SK-N-SH (cell line): Measurements from ENCODE around the gene BRMS1. TPM values are rescaled to one million over a fixed set of nuclear protein-coding genes. Genes with fewer than 3 reads are reported as not detected.

Source experiments
- CTCF ChIA-PET: fragments of 300-600, 350-600 bp; formaldehyde crosslinking; extraction: SDS; loops from one replicate; lab custom pipeline; 2021; lab: Yijun Ruan, JAX
- POLR2A ChIA-PET: fragments of 350-600 bp; sonication (Branson Sonifier 250); formaldehyde crosslinking; extraction: SDS; loops from one replicate; lab custom pipeline; 2020; ENCODE audit warnings: antibody characterized with exemption, inconsistent platforms; lab: Yijun Ruan, JAX
- DNase-seq: peaks from one replicate; pipeline ENCODE4 v3.0.0; 2012
- H2AFZ ChIP-seq: fragments of 200-600 bp; sonication (generic); 2 replicates; pipeline ENCODE4 v1.8.1; 2016; ENCODE audit warnings: antibody characterized with exemption, mild to moderate bottlenecking, low read depth
- H3F3A ChIP-seq: fragments of 200-600 bp; sonication (generic); replicated peaks from 2 replicates; pipeline ENCODE3; 2016; ENCODE audit warnings: antibody characterized with exemption, mild to moderate bottlenecking; ENCODE audit not compliant: insufficient read depth
- H3K27ac ChIP-seq, 2 experiments: fragments of 200-500 bp in 1 of 2; fragments of 200-600 bp in 1 of 2; sonication (Bioruptor generic) in 1 of 2; sonication (generic), shearing (Covaris generic) in 1 of 2; 2 replicates each; pipeline versions ENCODE4 v1.5.1 to v1.6.1; 2014 to 2016; ENCODE audit warnings: low read depth in 2 of 2, inconsistent platforms in 1 of 2, low read length in 1 of 2, mild to moderate bottlenecking in 1 of 2, mixed read lengths in 1 of 2
- H3K27me3 ChIP-seq: fragments of 200-600 bp; sonication (generic), shearing (Covaris generic); 2 replicates; pipeline ENCODE4 v1.6.1; 2016; ENCODE audit warnings: mixed run types; ENCODE audit not compliant: insufficient read depth
- H3K36me3 ChIP-seq, 2 experiments: fragments of 200-500 bp in 1 of 2; fragments of 200-600 bp in 1 of 2; sonication (Bioruptor generic) in 1 of 2; sonication (generic) in 1 of 2; replicated peaks in 1 of 2; 2 replicates each; pipeline versions ENCODE3 to v1.5.1; 2014 to 2016; ENCODE audit warnings: low read length in 1 of 2, mild to moderate bottlenecking in 1 of 2; ENCODE audit not compliant: insufficient read depth in 2 of 2, control insufficient read depth in 1 of 2
- H3K4me1 ChIP-seq, 2 experiments: fragments of 200-500 bp in 1 of 2; fragments of 200-600 bp in 1 of 2; sonication (Bioruptor generic) in 1 of 2; sonication (generic), shearing (Covaris generic) in 1 of 2; 2 replicates each; pipeline versions ENCODE4 v1.5.1 to v1.6.1; 2014 to 2016; ENCODE audit warnings: low read depth in 1 of 2, low read length in 1 of 2, mixed run types in 1 of 2; ENCODE audit not compliant: insufficient read depth in 2 of 2, control insufficient read depth in 1 of 2
- H3K4me2 ChIP-seq: fragments of 200-600 bp; sonication (generic), shearing (Covaris generic); 2 replicates; pipeline ENCODE4 v1.6.1; 2017; ENCODE audit warnings: mixed run types
- H3K4me3 ChIP-seq, 2 experiments: fragments of 200-500 bp in 1 of 2; fragments of 200-600 bp in 1 of 2; sonication (Bioruptor generic) in 1 of 2; sonication (generic), shearing (Covaris generic) in 1 of 2; 2 replicates each; pipeline versions ENCODE4 v1.5.1 to v1.8.1; 2014 to 2016; ENCODE audit warnings: low read depth in 2 of 2, inconsistent platforms in 1 of 2, low read length in 1 of 2, mild to moderate bottlenecking in 1 of 2, mixed read lengths in 1 of 2, moderate library complexity in 1 of 2
- H3K79me2 ChIP-seq: fragments of 200-600 bp; sonication (generic); 2 replicates; pipeline ENCODE4 v1.8.1; 2017; ENCODE audit warnings: mild to moderate bottlenecking; ENCODE audit not compliant: insufficient read depth
- H3K9ac ChIP-seq: fragments of 200-600 bp; sonication (generic); 2 replicates; pipeline ENCODE4 v1.6.1; 2017; ENCODE audit warnings: mixed run types
- H3K9me2 ChIP-seq: fragments of 200-600 bp; sonication (generic); 2 replicates; pipeline ENCODE4 v1.6.1; 2017; ENCODE audit warnings: mixed run types
- H3K9me3 ChIP-seq: fragments of 200-600 bp; sonication (generic); 2 replicates; pipeline ENCODE4 v1.6.1; 2017; ENCODE audit warnings: mixed run types, mild to moderate bottlenecking, moderate library complexity
- H4K20me1 ChIP-seq: fragments of 200-600 bp; sonication (generic); 2 replicates; pipeline ENCODE4 v1.6.1; 2017; ENCODE audit warnings: mild to moderate bottlenecking, mixed run types; ENCODE audit not compliant: insufficient read depth
- ELF1 ChIP-seq: IDR thresholded peaks from 2 replicates; pipeline ENCODE4 v1.4.0; 2012
- FOXM1 ChIP-seq: IDR thresholded peaks from 2 replicates; pipeline ENCODE4 v1.4.0; 2012; ENCODE audit warnings: low read depth, mild to moderate bottlenecking
- GABPA ChIP-seq: IDR thresholded peaks from 2 replicates; pipeline ENCODE4 v1.4.0; 2012; ENCODE audit warnings: low read depth, mild to moderate bottlenecking
- JUND ChIP-seq: IDR thresholded peaks from 2 replicates; pipeline ENCODE4 v1.4.0; 2012
- MEF2A ChIP-seq: IDR thresholded peaks from 2 replicates; pipeline ENCODE4 v1.4.0; 2012; ENCODE audit warnings: low read depth, borderline replicate concordance
- MXI1 ChIP-seq: IDR thresholded peaks from 2 replicates; pipeline ENCODE4 v1.6.1; 2012; ENCODE audit warnings: mild to moderate bottlenecking, low read depth, low read length, improper control_type of control experiment
- NRF1 ChIP-seq: IDR thresholded peaks from 2 replicates; pipeline ENCODE4 v1.6.1; 2012; ENCODE audit warnings: low read depth, mild to moderate bottlenecking, low read length
- PBX3 ChIP-seq: IDR thresholded peaks from 2 replicates; pipeline ENCODE4; 2012
- POLR2AphosphoS5 ChIP-seq: IDR thresholded peaks from 2 replicates; pipeline ENCODE4 v1.6.1; 2012; ENCODE audit warnings: low read depth, low read length
- RAD21 ChIP-seq: IDR thresholded peaks from 2 replicates; pipeline ENCODE4 v1.6.1; 2012; ENCODE audit warnings: mild to moderate bottlenecking, low read length
- RCOR1 ChIP-seq: fragments of 150-350 bp; IDR thresholded peaks from 2 replicates; pipeline ENCODE4 v1.6.1; 2017; ENCODE audit warnings: antibody characterized with exemption, low read length
- SMC3 ChIP-seq: IDR thresholded peaks from 2 replicates; pipeline ENCODE4 v1.6.1; 2012; ENCODE audit warnings: low read depth, low read length, improper control_type of control experiment
- TAF1 ChIP-seq: IDR thresholded peaks from 2 replicates; pipeline ENCODE4 v1.6.1; 2012; ENCODE audit warnings: low read depth, mild to moderate bottlenecking, low read length, moderate library complexity, borderline replicate concordance
- YY1 ChIP-seq: IDR thresholded peaks from 2 replicates; pipeline ENCODE4 v1.4.0; 2012; ENCODE audit warnings: low read depth, mild to moderate bottlenecking
- WGBS: methylation state at CpG from one replicate; pipeline ENCODE4 v1.1.6; 2017; ENCODE audit warnings: low lambda C conversion rate; 5-methylcytosine and 5-hydroxymethylcytosine counted together
- polyA plus RNA-seq, 3 experiments: library from polyadenylated mRNA; depleted of rRNA; stranded (reverse); fragments of >200 nt; gene quantifications; 2 replicates each; pipeline ENCODE4 v1.2.3, GENCODE V29; 2012
- TF ChIP-seq, protein P1 (sequence below): IDR thresholded peaks from 2 replicates; pipeline ENCODE4 v1.4.0; 2012; ENCODE audit warnings: low read depth
- TF ChIP-seq, protein P2 (sequence below): IDR thresholded peaks from 2 replicates; pipeline ENCODE4 v1.6.1; 2012; ENCODE audit warnings: mild to moderate bottlenecking, low read depth, low read length, moderate library complexity

Gene BRMS1
- polyA plus RNA-seq, 1 of the 3 experiments (the other 2 are of a cell fraction) = 70.0 TPM

- H3K4me2 ChIP-seq = no peak overlapping the region
- H3F3A ChIP-seq = peaks cover 3% of the 10 kb centered on the region
- H3K4me1 ChIP-seq = peaks cover 32 to 39% of the 10 kb centered on the region in 2 experiments; a peak in 3 of 4 replicates
- DNase-seq = no peak
- no peak overlapping the region for H3K4me3 ChIP-seq
- H2AFZ ChIP-seq = no peak overlapping the region
- no peaks in the 10 kb centered on the region for H3K9me2 ChIP-seq
- no peaks in the 10 kb centered on the region for H3K36me3 ChIP-seq
- no peaks in the 10 kb centered on the region for H3K79me2 ChIP-seq
- H3K9ac ChIP-seq = no peak overlapping the region
- no peak for TF ChIP-seq SMC3
- H3K9me3 ChIP-seq = no peaks in the 10 kb centered on the region
- ChIA-PET POLR2A (no interaction called here), CTCF (interaction anchor here (2.3 kb wide), 1 partner anchor 12 kb away, joined by 17 read pairs; no protein-coding TSS in a partner anchor)
- WGBS = 100% methylated on average over 1 of the region's 1 CpG
- no peaks in the 10 kb centered on the region for H4K20me1 ChIP-seq
- no peaks in the 10 kb centered on the region for H3K27me3 ChIP-seq
- H3K27ac ChIP-seq = no peak overlapping the region
These were observed 21.2 kb downstream of the BRMS1 start for GRCh38 chr11:66323684-66324083.

DNA sequence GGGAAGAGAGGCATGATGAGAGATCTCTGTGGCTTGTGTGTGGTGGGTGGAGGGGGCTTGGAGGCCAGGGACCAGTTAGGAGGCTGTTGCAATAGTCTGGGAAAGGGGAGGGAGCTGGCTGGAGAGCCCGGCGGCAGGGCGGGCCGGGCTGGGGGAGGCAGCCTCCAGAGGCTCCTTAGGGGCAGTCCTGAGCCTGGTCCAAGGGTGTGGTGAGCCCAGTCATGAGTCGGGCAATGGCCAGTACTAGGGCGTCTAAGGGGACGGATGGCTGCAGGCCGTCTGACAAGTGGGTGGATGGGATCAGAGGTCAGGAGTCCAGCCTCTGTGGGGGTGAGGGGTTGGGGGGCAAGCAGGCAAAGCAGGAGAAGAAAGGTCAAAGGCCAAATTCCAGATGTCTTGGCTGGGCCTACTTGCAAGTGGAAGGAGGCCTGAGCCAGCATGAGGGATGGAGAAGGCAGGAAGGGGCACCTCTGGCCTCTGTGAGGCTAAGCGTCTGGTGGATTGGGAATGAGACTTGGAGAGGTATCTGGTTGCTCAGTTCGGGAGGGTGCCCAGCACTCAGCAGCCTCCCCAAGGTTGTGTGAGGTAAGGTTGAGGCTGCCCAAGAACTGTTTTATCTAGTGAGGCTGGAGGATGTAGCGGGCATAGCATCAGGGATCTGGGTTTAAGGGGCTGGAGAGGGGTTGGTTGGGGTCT, 22.0 kb downstream of the BRMS1 start:
- Histone ChIP-seq H3K9me3 (no peaks in the 10 kb centered on the region), H3K9me2 (no peaks in the 10 kb centered on the region), H3K27me3 (no peaks in the 10 kb centered on the region), H3K4me1 (peaks cover 34 to 39% of the 10 kb centered on the region in 2 experiments), H3K9ac (no peak overlapping the region), H2AFZ (no peak overlapping the region), H3K79me2 (no peaks in the 10 kb centered on the region), H3K36me3 (no peaks in the 10 kb centered on the region), H4K20me1 (no peaks in the 10 kb centered on the region), H3K4me2 (no peak overlapping the region), H3F3A (no peaks in the 10 kb centered on the region), H3K27ac (no peak overlapping the region), H3K4me3 (no peak overlapping the region)
- ChIA-PET POLR2A (interaction anchor here (1.7 kb wide), 1 partner anchor 10 kb away, joined by 4 read pairs; no protein-coding TSS in a partner anchor), CTCF (interaction anchor here (2.0 kb wide), 1 partner anchor 10 kb away, joined by 26 read pairs; no protein-coding TSS in a partner anchor)
- no peak for DNase-seq
- WGBS = 91% methylated on average over 10 of the region's 11 CpGs
- TF ChIP-seq ELF1 (no peak), GABPA (no peak), TAF1 (no peak), MXI1 (no peak), POLR2AphosphoS5 (no peak), NRF1 (no peak), FOXM1 (no peak)
- TF ChIP-seq, protein P1, sequence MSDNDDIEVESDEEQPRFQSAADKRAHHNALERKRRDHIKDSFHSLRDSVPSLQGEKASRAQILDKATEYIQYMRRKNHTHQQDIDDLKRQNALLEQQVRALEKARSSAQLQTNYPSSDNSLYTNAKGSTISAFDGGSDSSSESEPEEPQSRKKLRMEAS = no peak

DNA sequence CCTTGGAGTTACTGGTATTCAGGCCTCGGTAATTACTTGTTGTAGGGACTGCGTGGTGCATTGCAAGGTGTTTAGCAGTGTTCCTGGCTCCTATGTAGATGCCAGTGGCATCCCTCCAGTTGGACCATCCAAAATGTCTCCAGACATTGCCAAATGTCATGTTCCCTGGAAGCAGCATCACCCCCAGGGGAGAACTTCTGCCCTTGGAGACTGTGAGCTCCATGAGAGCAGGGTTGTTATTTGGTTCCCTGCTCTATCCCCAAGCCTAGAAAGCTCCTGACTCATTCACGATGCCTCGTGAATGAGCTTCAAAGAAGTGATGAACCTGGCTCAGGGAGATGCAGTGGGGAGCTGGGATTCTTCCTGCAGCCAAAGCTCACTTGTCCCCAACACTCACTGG, 23.3 kb downstream of the BRMS1 start:
- Histone ChIP-seq H3K27me3 (no peaks in the 10 kb centered on the region), H3K9me3 (no peaks in the 10 kb centered on the region), H3K9ac (no peak overlapping the region), H3K4me1 (peaks cover 29 to 39% of the 10 kb centered on the region in 2 experiments), H3K4me3 (no peak overlapping the region), H4K20me1 (no peaks in the 10 kb centered on the region), H3K4me2 (no peak overlapping the region), H3K36me3 (no peaks in the 10 kb centered on the region), H2AFZ (no peak overlapping the region), H3K9me2 (no peaks in the 10 kb centered on the region), H3K79me2 (no peaks in the 10 kb centered on the region), H3F3A (no peaks in the 10 kb centered on the region), H3K27ac (no peak overlapping the region)
- ChIA-PET POLR2A (interaction anchor here (1.7 kb wide), 1 partner anchor 9 kb away, joined by 4 read pairs; no protein-coding TSS in a partner anchor), CTCF (interaction anchor here (2.0 kb wide), 1 partner anchor 9 kb away, joined by 26 read pairs; no protein-coding TSS in a partner anchor)
- DNase-seq = no peak
- WGBS = 91% methylated on average over 4 of the region's 4 CpGs
- TF ChIP-seq RAD21 (no peak), RCOR1 (no peak), JUND (no peak), FOXM1 (no peak), TAF1 (no peak), PBX3 (no peak), POLR2AphosphoS5 (no peak), MEF2A (no peak), YY1 (no peak), MXI1 (no peak)
- TF ChIP-seq, protein P2, sequence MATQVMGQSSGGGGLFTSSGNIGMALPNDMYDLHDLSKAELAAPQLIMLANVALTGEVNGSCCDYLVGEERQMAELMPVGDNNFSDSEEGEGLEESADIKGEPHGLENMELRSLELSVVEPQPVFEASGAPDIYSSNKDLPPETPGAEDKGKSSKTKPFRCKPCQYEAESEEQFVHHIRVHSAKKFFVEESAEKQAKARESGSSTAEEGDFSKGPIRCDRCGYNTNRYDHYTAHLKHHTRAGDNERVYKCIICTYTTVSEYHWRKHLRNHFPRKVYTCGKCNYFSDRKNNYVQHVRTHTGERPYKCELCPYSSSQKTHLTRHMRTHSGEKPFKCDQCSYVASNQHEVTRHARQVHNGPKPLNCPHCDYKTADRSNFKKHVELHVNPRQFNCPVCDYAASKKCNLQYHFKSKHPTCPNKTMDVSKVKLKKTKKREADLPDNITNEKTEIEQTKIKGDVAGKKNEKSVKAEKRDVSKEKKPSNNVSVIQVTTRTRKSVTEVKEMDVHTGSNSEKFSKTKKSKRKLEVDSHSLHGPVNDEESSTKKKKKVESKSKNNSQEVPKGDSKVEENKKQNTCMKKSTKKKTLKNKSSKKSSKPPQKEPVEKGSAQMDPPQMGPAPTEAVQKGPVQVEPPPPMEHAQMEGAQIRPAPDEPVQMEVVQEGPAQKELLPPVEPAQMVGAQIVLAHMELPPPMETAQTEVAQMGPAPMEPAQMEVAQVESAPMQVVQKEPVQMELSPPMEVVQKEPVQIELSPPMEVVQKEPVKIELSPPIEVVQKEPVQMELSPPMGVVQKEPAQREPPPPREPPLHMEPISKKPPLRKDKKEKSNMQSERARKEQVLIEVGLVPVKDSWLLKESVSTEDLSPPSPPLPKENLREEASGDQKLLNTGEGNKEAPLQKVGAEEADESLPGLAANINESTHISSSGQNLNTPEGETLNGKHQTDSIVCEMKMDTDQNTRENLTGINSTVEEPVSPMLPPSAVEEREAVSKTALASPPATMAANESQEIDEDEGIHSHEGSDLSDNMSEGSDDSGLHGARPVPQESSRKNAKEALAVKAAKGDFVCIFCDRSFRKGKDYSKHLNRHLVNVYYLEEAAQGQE = no peak
- TF ChIP-seq, all 33 proteins: peak for 0
